Measurements from ENCODE around the gene CLASP1.

GRCh38 chr2:121489911-121490583 is 159.2 kb downstream of the CLASP1 start:
- TF ChIP-seq CTCF (IDR thresholded peaks at IDR 0.05) (no peak), POLR2A (IDR thresholded peaks at IDR 0.05) (no peak)
